ENCODE results near the gene CRHR1.

GRCh38 chr17:45761957-45762565 lies 22.1 kb upstream of the CRHR1 start:
- TF ChIP-seq CTCF (IDR thresholded peaks at IDR 0.05), result no peak
- TF ChIP-seq POLR2A (IDR thresholded peaks at IDR 0.05), result no peak
- no peak for TF ChIP-seq POLR2AphosphoS5 (IDR thresholded peaks at IDR 0.05)
